Kidney (tissue), 14 donors: ENCODE data around the gene E2F2. TPM values are rescaled to one million over a fixed set of nuclear protein-coding genes. Genes with fewer than 3 reads are reported as not detected.

Source experiments
- DNase-seq, 5 donors: peaks; one replicate each; pipeline ENCODE4 v3.0.0-alpha.2; 2013 to 2020
- FAIRE-seq: peaks from 2 replicates; lab custom pipeline; 2012; peaks lifted over from hg19 to GRCh38; lab: Jason Lieb, UNC
- H3K27ac ChIP-seq, 2 donors: one replicate each; pipeline ENCODE4 v1.7.0; 2013; ENCODE audit warnings: low read depth in 2 of 2, low read length in 2 of 2, inconsistent platforms in 1 of 2
- H3K27me3 ChIP-seq: one replicate; pipeline ENCODE4 v1.7.1; 2013; ENCODE audit warnings: low read length, inconsistent platforms; ENCODE audit not compliant: control insufficient read depth, insufficient read depth
- H3K36me3 ChIP-seq, 3 donors: one replicate each; pipeline versions ENCODE4 v1.7.0 to v1.7.1; 2013; ENCODE audit warnings: low read length in 3 of 3, control low read depth in 1 of 3, inconsistent platforms in 1 of 3; ENCODE audit not compliant: insufficient read depth in 3 of 3, control insufficient read depth in 2 of 3
- H3K4me1 ChIP-seq, 3 donors: one replicate each; pipeline versions ENCODE4 v1.7.0 to v1.7.1; 2013; ENCODE audit warnings: low read length in 3 of 3, inconsistent platforms in 1 of 3, low read depth in 1 of 3; ENCODE audit not compliant: control insufficient read depth in 2 of 3, insufficient read depth in 2 of 3
- H3K4me3 ChIP-seq, 3 donors: one replicate each; pipeline versions ENCODE4 v1.7.0 to v1.8.1; 2013; ENCODE audit warnings: low read length in 3 of 3, control low read depth in 1 of 3, inconsistent platforms in 1 of 3
- H3K9ac ChIP-seq, 3 donors: one replicate each; pipeline versions ENCODE4 v1.7.0 to v1.7.1; 2013; ENCODE audit warnings: low read length in 3 of 3, control low read depth in 1 of 3, inconsistent platforms in 1 of 3
- H3K9me3 ChIP-seq, 3 donors: one replicate each; pipeline versions ENCODE4 v1.7.0 to v1.7.1; 2013; ENCODE audit warnings: low read length in 3 of 3, control low read depth in 1 of 3, inconsistent platforms in 1 of 3; ENCODE audit not compliant: control insufficient read depth in 2 of 3, insufficient read depth in 1 of 3
- intact Hi-C: fragments of 100-400 bp; cut with DNase I; formaldehyde crosslinking; loops from one replicate; pipeline ENCODE4 v1.11.1; 2022
- polyA plus RNA-seq: library from polyadenylated mRNA; stranded (reverse); fragments of 350-450 nt; fragmentation: Illumina TruSeq; extraction: RNeasy Lipid Tissue Mini Kit (QIAGEN cat#74804); gene quantifications from one replicate; pipeline ENCODE4 v1.2.3, GENCODE V29; 2014; ENCODE audit warnings: low read depth, low replicate concordance; ENCODE audit not compliant: insufficient read depth
- total RNA-seq: library from RNA; stranded (reverse); fragmentation: NEBNext Ultra II Directional; extraction: Animal tissue kit (Norgen Biotek cat#: 25700); gene quantifications from one replicate; pipeline ENCODE4 v1.2.1, GENCODE V29; 2021
- TF ChIP-seq, protein P1 (sequence below): IDR thresholded peaks from 3 replicates; pipeline ENCODE4 v1.5.1; 2012; ENCODE audit warnings: mild to moderate bottlenecking, moderate library complexity, borderline replicate concordance; ENCODE audit not compliant: insufficient read depth; ENCODE audit errors: extremely low read depth
- donor health status: control.
- donor health status: control.
- donor health status: control.
- donor health status: control.
- donor health status: control.
- donor health status: DM: yes; HTN: yes; CAD: no.
- donor health status: Normal renal cell carcinoma (clear cell type).

The E2F2 gene
- total and polyA plus RNA-seq, 2 donors from 2014 or later = 0.50 TPM; not detected in 1

DNA sequence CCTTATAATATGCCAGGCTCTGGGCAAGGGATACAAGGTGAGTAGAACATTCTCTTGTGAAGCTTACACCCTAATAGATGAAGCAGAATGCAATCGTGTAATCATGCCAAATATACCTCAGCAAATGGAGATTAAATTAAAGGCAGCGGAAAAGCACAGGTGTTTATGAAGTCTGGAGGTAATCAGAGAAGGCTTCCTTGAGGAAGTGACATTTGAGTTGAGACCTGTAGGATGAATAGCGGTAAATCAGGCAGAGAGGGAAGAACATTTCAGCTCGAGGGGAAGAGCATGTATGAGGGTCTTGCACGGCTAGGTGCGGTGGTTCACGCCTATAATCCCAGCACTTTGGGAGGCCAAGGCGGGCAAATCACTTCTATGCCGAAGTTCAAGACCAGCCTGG, 13.5 kb downstream of the E2F2 start:
- intact Hi-C loops = no loop called here

GRCh38 chr1:23515905-23516304, 15.1 kb downstream of the E2F2 start:
- H3K27me3 ChIP-seq = no peaks in the 10 kb centered on the region
- H3K4me3 ChIP-seq = no peak overlapping the region
- TF ChIP-seq, protein P1, sequence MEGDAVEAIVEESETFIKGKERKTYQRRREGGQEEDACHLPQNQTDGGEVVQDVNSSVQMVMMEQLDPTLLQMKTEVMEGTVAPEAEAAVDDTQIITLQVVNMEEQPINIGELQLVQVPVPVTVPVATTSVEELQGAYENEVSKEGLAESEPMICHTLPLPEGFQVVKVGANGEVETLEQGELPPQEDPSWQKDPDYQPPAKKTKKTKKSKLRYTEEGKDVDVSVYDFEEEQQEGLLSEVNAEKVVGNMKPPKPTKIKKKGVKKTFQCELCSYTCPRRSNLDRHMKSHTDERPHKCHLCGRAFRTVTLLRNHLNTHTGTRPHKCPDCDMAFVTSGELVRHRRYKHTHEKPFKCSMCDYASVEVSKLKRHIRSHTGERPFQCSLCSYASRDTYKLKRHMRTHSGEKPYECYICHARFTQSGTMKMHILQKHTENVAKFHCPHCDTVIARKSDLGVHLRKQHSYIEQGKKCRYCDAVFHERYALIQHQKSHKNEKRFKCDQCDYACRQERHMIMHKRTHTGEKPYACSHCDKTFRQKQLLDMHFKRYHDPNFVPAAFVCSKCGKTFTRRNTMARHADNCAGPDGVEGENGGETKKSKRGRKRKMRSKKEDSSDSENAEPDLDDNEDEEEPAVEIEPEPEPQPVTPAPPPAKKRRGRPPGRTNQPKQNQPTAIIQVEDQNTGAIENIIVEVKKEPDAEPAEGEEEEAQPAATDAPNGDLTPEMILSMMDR = no peak
- H3K9ac ChIP-seq = no peak overlapping the region
- intact Hi-C loops = no loop called here
- no peaks in the 10 kb centered on the region for H3K36me3 ChIP-seq
- no peak for DNase-seq
- no peak overlapping the region for H3K27ac ChIP-seq
- no peaks in the 10 kb centered on the region for H3K4me1 ChIP-seq
- no peak for FAIRE-seq
- no peaks in the 10 kb centered on the region for H3K9me3 ChIP-seq

More for the DNA sequence above, 13.5 kb downstream of the E2F2 start:
- DNase-seq (no peak), FAIRE-seq (no peak)
- Histone ChIP-seq H3K27me3 (no peaks in the 10 kb centered on the region), H3K4me3 (no peak overlapping the region), H3K27ac (no peak overlapping the region), H3K36me3 (no peaks in the 10 kb centered on the region), H3K4me1 (no peaks in the 10 kb centered on the region), H3K9ac (no peak overlapping the region), H3K9me3 (no peaks in the 10 kb centered on the region)
- TF ChIP-seq, protein P1 = no peak

DNA sequence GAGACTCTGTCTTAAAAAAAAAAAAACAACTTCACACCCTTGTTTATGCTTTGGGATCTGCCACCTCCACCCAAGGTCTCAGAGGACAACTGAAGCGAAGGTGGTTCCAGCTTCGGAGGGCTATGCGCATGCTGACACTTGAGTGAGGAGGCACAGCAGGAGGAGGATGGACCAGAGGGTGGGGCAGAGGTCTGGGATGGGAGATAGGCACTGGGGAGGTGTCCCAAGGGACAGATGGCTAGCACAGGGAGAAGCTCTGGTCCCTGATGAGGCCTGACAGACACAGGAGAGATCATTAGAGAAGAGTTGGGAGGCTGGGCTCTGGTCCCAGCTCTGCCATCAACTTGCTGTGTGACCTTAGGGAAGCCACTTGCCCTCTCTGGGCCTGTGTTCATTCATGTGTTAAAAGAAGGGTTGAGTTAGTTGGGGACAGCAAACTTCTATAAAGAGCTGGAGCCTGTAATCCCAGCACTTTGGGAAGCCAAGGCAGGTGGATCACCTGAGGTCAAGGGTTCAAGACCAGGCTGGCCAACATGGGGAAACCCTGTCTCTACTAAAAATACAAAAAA, 16.8 kb downstream of the E2F2 start:
- TF ChIP-seq, protein P1 = no peak
- no peak overlapping the region for H3K9ac ChIP-seq
- FAIRE-seq = no peak
- intact Hi-C loops = no loop called here
- no peaks in the 10 kb centered on the region for H3K4me1 ChIP-seq
- no peaks in the 10 kb centered on the region for H3K36me3 ChIP-seq
- no peak overlapping the region for H3K4me3 ChIP-seq
- no peaks in the 10 kb centered on the region for H3K27me3 ChIP-seq
- no peaks in the 10 kb centered on the region for H3K9me3 ChIP-seq
- H3K27ac ChIP-seq = no peak overlapping the region
- no peak for DNase-seq

DNA sequence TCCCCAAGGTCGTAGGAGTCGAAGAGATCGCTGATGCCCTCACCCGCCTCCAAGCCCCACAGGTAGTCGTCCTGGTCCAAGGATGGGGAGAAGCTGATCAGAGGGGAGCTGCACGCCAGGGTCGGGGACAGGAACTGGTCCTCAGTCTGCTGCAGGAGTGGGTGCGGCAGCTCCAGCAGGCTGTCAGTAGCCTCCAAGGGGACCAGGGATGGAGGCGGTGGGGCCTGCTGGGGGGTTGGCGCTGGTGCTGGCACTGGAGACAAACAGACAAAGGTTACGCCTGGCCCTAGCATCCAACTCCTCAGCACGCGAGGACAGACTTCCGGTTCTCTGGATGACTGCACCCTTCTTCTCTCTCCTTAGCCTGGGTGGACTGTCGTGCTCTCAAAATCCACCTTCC, 21.1 kb downstream of the E2F2 start:
- H3K27ac ChIP-seq = no peak overlapping the region
- H3K9me3 ChIP-seq = no peaks in the 10 kb centered on the region
- H3K27me3 ChIP-seq = no peaks in the 10 kb centered on the region
- no peaks in the 10 kb centered on the region for H3K4me1 ChIP-seq
- H3K36me3 ChIP-seq = no peaks in the 10 kb centered on the region
- FAIRE-seq (no peak), DNase-seq (no peak)
- TF ChIP-seq, protein P1 = no peak
- intact Hi-C loops = no loop called here
- H3K9ac ChIP-seq = no peak overlapping the region
- no peak overlapping the region for H3K4me3 ChIP-seq
